HEK293 (cell line): ENCODE measurements around the gene ANP32B.

Source experiments
- CTCF ChIP-seq: fragments of 450-650 bp; formaldehyde crosslinking; IDR thresholded peaks from 2 replicates; pipeline ENCODE4 v1.5.1; 2016; ENCODE audit warnings: missing biosample characterization, missing genetic modification characterization
- GLI4 ChIP-seq: fragments of 450-650 bp; formaldehyde crosslinking; IDR thresholded peaks from 2 replicates; pipeline ENCODE4 v1.5.1; 2016; ENCODE audit warnings: missing biosample characterization, missing genetic modification characterization
- KLF1 ChIP-seq: fragments of 450-650 bp; formaldehyde crosslinking; IDR thresholded peaks from 2 replicates; pipeline ENCODE4 v1.5.1; 2016; ENCODE audit warnings: missing biosample characterization, missing genetic modification characterization
- MYNN ChIP-seq: fragments of 450-650 bp; formaldehyde crosslinking; IDR thresholded peaks from 2 replicates; pipeline ENCODE4 v1.5.1; 2016; ENCODE audit warnings: missing biosample characterization, missing genetic modification characterization, borderline replicate concordance
- SALL2 ChIP-seq: fragments of 450-650 bp; formaldehyde crosslinking; IDR thresholded peaks from 2 replicates; pipeline ENCODE4 v1.5.0; 2017; ENCODE audit warnings: missing biosample characterization, mild to moderate bottlenecking, missing genetic modification characterization, borderline replicate concordance
- SCRT2 ChIP-seq: fragments of 450-650 bp; formaldehyde crosslinking; IDR thresholded peaks from 2 replicates; pipeline ENCODE4 v1.5.1; 2016; ENCODE audit warnings: missing biosample characterization, missing genetic modification characterization
- SP2 ChIP-seq: fragments of 450-650 bp; formaldehyde crosslinking; IDR thresholded peaks from 2 replicates; pipeline ENCODE4 v1.5.1; 2016; ENCODE audit warnings: missing biosample characterization, missing genetic modification characterization
- ZBTB1 ChIP-seq: fragments of 450-650 bp; formaldehyde crosslinking; IDR thresholded peaks from 2 replicates; pipeline ENCODE4 v1.5.1; 2016; ENCODE audit warnings: missing biosample characterization, missing genetic modification characterization
- ZBTB26 ChIP-seq: fragments of 450-650 bp; formaldehyde crosslinking; optimal IDR thresholded peaks from 2 replicates; pipeline ENCODE3; 2016; ENCODE audit warnings: missing biosample characterization, mild to moderate bottlenecking, missing genetic modification characterization
- ZNF341 ChIP-seq: fragments of 450-650 bp; formaldehyde crosslinking; IDR thresholded peaks from 2 replicates; pipeline ENCODE4; 2016; ENCODE audit warnings: low read depth, missing biosample characterization, missing genetic modification characterization
- ZNF544 ChIP-seq: fragments of 450-650 bp; formaldehyde crosslinking; IDR thresholded peaks from 2 replicates; pipeline ENCODE4 v1.5.0; 2017; ENCODE audit warnings: missing biosample characterization, missing genetic modification characterization
- ZNF670 ChIP-seq: fragments of 450-650 bp; formaldehyde crosslinking; IDR thresholded peaks from 2 replicates; pipeline ENCODE4 v1.5.1; 2016; ENCODE audit warnings: missing biosample characterization, missing genetic modification characterization, low read depth
- TF ChIP-seq, protein P1 (sequence below): fragments of 450-650 bp; formaldehyde crosslinking; IDR thresholded peaks from 2 replicates; pipeline ENCODE4 v1.5.1; 2016; ENCODE audit warnings: missing biosample characterization, missing genetic modification characterization
- TF ChIP-seq, protein P2 (sequence below): fragments of 450-650 bp; formaldehyde crosslinking; IDR thresholded peaks from 2 replicates; pipeline ENCODE4 v1.5.1; 2016; ENCODE audit warnings: missing biosample characterization, missing genetic modification characterization

GRCh38 chr9:98021306-98022040 lies 38.3 kb downstream of the ANP32B start:
- TF ChIP-seq CTCF (tag by site-specific recombination): no peak
- no peak for TF ChIP-seq KLF1 (tag by site-specific recombination)
- TF ChIP-seq MYNN: no peak
- no peak for TF ChIP-seq ZNF341
- no peak for TF ChIP-seq ZBTB1 (tag by site-specific recombination)
- TF ChIP-seq, protein P1, sequence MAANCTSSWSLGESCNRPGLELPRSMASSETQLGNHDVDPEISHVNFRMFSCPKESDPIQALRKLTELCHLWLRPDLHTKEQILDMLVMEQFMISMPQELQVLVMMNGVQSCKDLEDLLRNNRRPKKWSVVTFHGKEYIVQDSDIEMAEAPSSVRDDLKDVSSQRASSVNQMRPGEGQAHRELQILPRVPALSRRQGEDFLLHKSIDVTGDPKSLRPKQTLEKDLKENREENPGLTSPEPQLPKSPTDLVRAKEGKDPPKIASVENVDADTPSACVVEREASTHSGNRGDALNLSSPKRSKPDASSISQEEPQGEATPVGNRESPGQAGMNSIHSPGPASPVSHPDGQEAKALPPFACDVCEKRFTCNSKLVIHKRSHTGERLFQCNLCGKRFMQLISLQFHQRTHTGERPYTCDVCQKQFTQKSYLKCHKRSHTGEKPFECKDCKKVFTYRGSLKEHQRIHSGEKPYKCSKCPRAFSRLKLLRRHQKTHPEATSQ (tag by site-specific recombination): no peak
- TF ChIP-seq SP2 (tag by site-specific recombination): no peak
- TF ChIP-seq SCRT2 (tag by site-specific recombination): no peak
- TF ChIP-seq GLI4 (tag by site-specific recombination): no peak
- no peak for TF ChIP-seq SALL2 (tag by site-specific recombination)
- no peak for TF ChIP-seq ZNF544 (tag by site-specific recombination)
- no peak for TF ChIP-seq ZBTB26 (tag by site-specific recombination)
- TF ChIP-seq, protein P2, sequence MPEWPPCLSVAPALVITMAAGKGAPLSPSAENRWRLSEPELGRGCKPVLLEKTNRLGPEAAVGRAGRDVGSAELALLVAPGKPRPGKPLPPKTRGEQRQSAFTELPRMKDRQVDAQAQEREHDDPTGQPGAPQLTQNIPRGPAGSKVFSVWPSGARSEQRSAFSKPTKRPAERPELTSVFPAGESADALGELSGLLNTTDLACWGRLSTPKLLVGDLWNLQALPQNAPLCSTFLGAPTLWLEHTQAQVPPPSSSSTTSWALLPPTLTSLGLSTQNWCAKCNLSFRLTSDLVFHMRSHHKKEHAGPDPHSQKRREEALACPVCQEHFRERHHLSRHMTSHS (tag by site-specific recombination): no peak
- no peak for TF ChIP-seq ZNF670 (tag by site-specific recombination)
